Uterus (tissue), 4 donors: Measurements from ENCODE around the gene ARF6. TPM values are rescaled to one million over a fixed set of nuclear protein-coding genes. Genes with fewer than 3 reads are reported as not detected.

ENCODE experiments used
- DNase-seq, 2 donors: peaks; one replicate each; pipeline ENCODE4 v3.0.0-alpha.2; 2019 to 2020
- H3K27ac ChIP-seq, 2 donors: fragments of 200-600 bp; sonication (generic); 1 replicate in 1 of 2; 2 replicates in 1 of 2; pipeline ENCODE4 v1.5.1; 2016 to 2018
- H3K27me3 ChIP-seq, 2 donors: fragments of 200-600 bp; sonication (generic); one replicate each; pipeline ENCODE4 v1.5.1; 2018 to 2019; ENCODE audit warnings: control low read depth in 1 of 2
- H3K36me3 ChIP-seq, 2 donors: fragments of 200-600 bp; sonication (generic); one replicate each; pipeline ENCODE4 v1.5.1; 2019; ENCODE audit warnings: control low read depth in 1 of 2
- H3K4me1 ChIP-seq, 2 donors: fragments of 200-600 bp; sonication (generic); one replicate each; pipeline ENCODE4 v1.5.1; 2018 to 2019; ENCODE audit warnings: control low read depth in 1 of 2
- H3K4me3 ChIP-seq, 2 donors: fragments of 200-600 bp; sonication (generic); 1 replicate in 1 of 2; 2 replicates in 1 of 2; pipeline ENCODE4 v1.5.1; 2018 to 2019; ENCODE audit warnings: mild to moderate bottlenecking in 1 of 2
- H3K9me3 ChIP-seq, 2 donors: fragments of 200-600 bp; sonication (generic); one replicate each; pipeline ENCODE4 v1.5.1; 2019; ENCODE audit warnings: control low read depth in 1 of 2
- CTCF ChIP-seq, 4 experiments: fragments of 200-600 bp in 2 of 4; fragments of 450-650 bp in 2 of 4; sonication (generic) in 2 of 4; IDR thresholded peaks; one replicate each; pipeline ENCODE4 v1.5.1; 2016 to 2019; ENCODE audit warnings: antibody characterized with exemption in 4 of 4, mild to moderate bottlenecking in 2 of 4, moderate library complexity in 1 of 4
- POLR2A ChIP-seq, 2 donors: fragments of 450-650 bp; IDR thresholded peaks; one replicate each; pipeline ENCODE4 v1.6.1; 2016; ENCODE audit warnings: antibody characterized with exemption in 2 of 2, mild to moderate bottlenecking in 1 of 2, moderate library complexity in 1 of 2
- intact Hi-C: fragments of 100-400 bp; cut with DNase I; formaldehyde crosslinking; loops from one replicate; pipeline ENCODE4 v1.15.1; 2023; ENCODE audit warnings: low total_unique reads
- total RNA-seq, 4 donors: library from RNA; depleted of rRNA in 3 of 4; stranded (reverse); fragments of >200 nt in 3 of 4; gene quantifications; one replicate each; pipeline versions ENCODE4 v1.1.0 to v1.2.4, GENCODE V29; 2014 to 2023
- donor health status: DM: yes; HTN: yes; CAD: no.

ARF6 gene
- total RNA-seq, 4 donors from 2014 or later, result 21.3 to 70.8 (median 36.1) TPM

DNA sequence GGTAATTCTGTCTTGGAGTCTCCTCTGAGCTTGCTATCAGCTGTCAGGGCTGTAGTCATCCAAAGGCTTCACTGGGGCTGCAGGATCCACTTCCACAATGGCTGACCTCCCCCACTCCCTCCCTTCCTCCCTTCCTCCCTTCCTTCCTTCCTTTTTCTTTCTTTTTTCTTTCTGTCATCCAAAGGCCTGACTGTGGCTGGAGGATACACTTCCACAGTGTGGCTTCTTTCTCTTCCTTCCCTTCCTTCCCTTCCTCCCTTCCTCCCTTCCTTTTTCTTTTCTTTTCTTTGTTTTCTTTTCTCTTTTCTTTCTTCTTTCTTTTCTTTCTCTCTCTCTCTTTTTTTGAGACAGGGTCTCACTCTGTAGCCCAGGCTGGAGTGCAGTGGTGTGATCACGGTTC lies 30.6 kb downstream of the ARF6 start:
- H3K27me3 ChIP-seq, result no peaks in the 10 kb centered on the region
- H3K9me3 ChIP-seq, result no peaks in the 10 kb centered on the region
- H3K36me3 ChIP-seq, result no peaks in the 10 kb centered on the region
- intact Hi-C loops, result no loop called here
- H3K27ac ChIP-seq, result no peak overlapping the region
- TF ChIP-seq CTCF (IDR thresholded peaks at IDR 0.05) (no peak), POLR2A (IDR thresholded peaks at IDR 0.05) (no peak)
- no peak for DNase-seq
- H3K4me1 ChIP-seq, result no peaks in the 10 kb centered on the region
- H3K4me3 ChIP-seq, result no peak overlapping the region

- no peak for DNase-seq
- no peak for TF ChIP-seq POLR2A (IDR thresholded peaks at IDR 0.05)
- TF ChIP-seq CTCF (IDR thresholded peaks at IDR 0.05), result no peak
- Histone ChIP-seq H3K4me1 (no peaks in the 10 kb centered on the region), H3K27me3 (no peaks in the 10 kb centered on the region), H3K9me3 (no peaks in the 10 kb centered on the region), H3K4me3 (no peak overlapping the region), H3K36me3 (no peaks in the 10 kb centered on the region), H3K27ac (no peak overlapping the region)
- intact Hi-C loops, result no loop called here
These were observed 31.0 kb downstream of the ARF6 start for GRCh38 chr14:49923881-49924280.

DNA sequence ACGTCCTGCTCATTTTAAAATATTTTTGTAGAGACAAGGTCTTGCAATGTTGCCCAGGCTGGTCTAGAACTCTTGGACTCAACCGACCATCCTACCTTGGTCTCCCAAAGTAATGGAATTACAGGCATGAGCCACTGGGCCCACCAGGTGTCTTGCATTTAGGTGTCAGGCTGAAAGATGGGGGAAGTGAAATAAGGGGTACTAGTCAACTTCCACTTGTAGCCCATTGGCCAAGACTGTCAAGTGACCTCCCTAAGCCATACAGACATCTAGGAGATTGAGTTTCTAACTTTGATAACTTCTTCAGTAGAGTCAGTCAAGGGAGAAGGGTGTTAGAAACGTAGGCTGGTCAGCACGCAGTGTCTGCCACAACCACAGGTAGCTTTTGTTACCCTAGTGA lies 32.0 kb downstream of the ARF6 start:
- TF ChIP-seq POLR2A (IDR thresholded peaks at IDR 0.05), result no peak
- no peak for TF ChIP-seq CTCF (IDR thresholded peaks at IDR 0.05)

GRCh38 chr14:49926803-49927202 lies 33.9 kb downstream of the ARF6 start:
- TF ChIP-seq POLR2A (IDR thresholded peaks at IDR 0.05) (no peak), CTCF (IDR thresholded peaks at IDR 0.05) (no peak)
- Histone ChIP-seq H3K4me3 (no peak overlapping the region), H3K27ac (no peak overlapping the region), H3K27me3 (no peaks in the 10 kb centered on the region), H3K4me1 (no peaks in the 10 kb centered on the region), H3K36me3 (no peaks in the 10 kb centered on the region), H3K9me3 (no peaks in the 10 kb centered on the region)
- intact Hi-C loops, result no loop called here
- DNase-seq, result no peak

More for the DNA sequence above, 32.0 kb downstream of the ARF6 start:
- no peak overlapping the region for H3K4me3 ChIP-seq
- H3K9me3 ChIP-seq, result no peaks in the 10 kb centered on the region
- intact Hi-C loops, result no loop called here
- no peaks in the 10 kb centered on the region for H3K36me3 ChIP-seq
- no peak overlapping the region for H3K27ac ChIP-seq
- no peaks in the 10 kb centered on the region for H3K27me3 ChIP-seq
- H3K4me1 ChIP-seq, result no peaks in the 10 kb centered on the region
- no peak for DNase-seq

DNA sequence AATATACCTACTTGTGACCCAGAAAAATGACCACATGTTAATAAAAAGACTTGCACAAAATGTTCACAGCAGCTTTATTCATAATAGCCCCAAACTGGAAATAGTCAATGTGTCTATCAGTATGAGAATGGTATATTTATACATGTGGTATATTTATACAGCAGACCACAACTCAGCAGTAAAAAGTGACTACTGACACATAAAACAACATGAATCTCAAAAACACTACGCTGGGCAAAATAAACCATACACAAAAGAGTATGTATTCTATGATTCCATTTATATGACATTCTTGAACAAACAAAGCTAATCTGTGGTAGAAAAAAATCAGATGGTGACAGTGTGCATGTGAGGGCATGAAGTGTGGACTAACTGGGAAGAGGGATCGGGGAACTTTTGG lies 35.1 kb downstream of the ARF6 start:
- H3K27me3 ChIP-seq, result no peaks in the 10 kb centered on the region
- intact Hi-C loops, result no loop called here
- no peaks in the 10 kb centered on the region for H3K4me1 ChIP-seq
- H3K9me3 ChIP-seq, result no peaks in the 10 kb centered on the region
- no peaks in the 10 kb centered on the region for H3K36me3 ChIP-seq
- H3K4me3 ChIP-seq, result no peak overlapping the region
- H3K27ac ChIP-seq, result no peak overlapping the region
- DNase-seq, result no peak
- TF ChIP-seq POLR2A (IDR thresholded peaks at IDR 0.05) (no peak), CTCF (IDR thresholded peaks at IDR 0.05) (no peak)
